K562 (cell line): Measurements from ENCODE around the gene PRDX1. TPM values are rescaled to one million over a fixed set of nuclear protein-coding genes. Genes with fewer than 3 reads are reported as not detected.
A peak's percentile ranks its signal among the peaks of the same experiment; 100 is the strongest.

Experiments
- L3MBTL2 ChIP-seq: fragments of 450-650 bp; IDR thresholded peaks from 2 replicates; pipeline ENCODE4 v1.6.1; 2016; ENCODE audit warnings: mild to moderate bottlenecking, moderate library complexity
- MCM5 ChIP-seq: fragments of 450-650 bp; IDR thresholded peaks from 2 replicates; pipeline ENCODE4 v1.6.1; 2016; ENCODE audit warnings: low read depth
- MYC ChIP-seq, 2 experiments: fragments of 250-450 bp in 1 of 2; sonication (Bioruptor Pico) in 1 of 2; IDR thresholded peaks; 2 replicates each; pipeline versions ENCODE4 v1.5.1 to v1.6.1; 2012 to 2021; ENCODE audit warnings: low read depth in 2 of 2, borderline replicate concordance in 1 of 2, improper control_type of control experiment in 1 of 2, low read length in 1 of 2, mild to moderate bottlenecking in 1 of 2, moderate library complexity in 1 of 2
- polyA plus RNA-seq, 8 experiments: library from polyadenylated mRNA; depleted of rRNA in 4 of 8; stranded (reverse) in 5 of 8; unstranded in 3 of 8; fragments of >200 nt; fragmentation: Nextera tagmentation in 2 of 8; fragmentation: Illumina TruSeq in 1 of 8; extraction: Ambion mirVana in 2 of 8; extraction: Trizol in 1 of 8; gene quantifications; 2 replicates each; pipeline versions ENCODE4 v1.2.1 to v1.2.3, GENCODE V29; 2011 to 2014; ENCODE audit warnings: inconsistent platforms in 1 of 8, missing spikeins in 1 of 8
- total RNA-seq, 7 experiments: library from RNA; depleted of rRNA in 6 of 7; stranded (reverse); fragments of >200 nt in 6 of 7; fragmentation: Illumina TruSeq in 2 of 7; extraction: Trizol in 2 of 7; gene quantifications; 2 replicates each; pipeline versions ENCODE4 v1.2.1 to v1.2.3, GENCODE V29; 2011 to 2021; ENCODE audit warnings: low replicate concordance in 1 of 7
- TF ChIP-seq, protein P1 (sequence below): fragments of 450-650 bp; IDR thresholded peaks from 2 replicates; pipeline ENCODE4 v1.6.1; 2016; ENCODE audit warnings: mild to moderate bottlenecking, moderate library complexity
- TF ChIP-seq, protein P2 (sequence below): fragments of 450-650 bp; IDR thresholded peaks from 2 replicates; pipeline ENCODE4 v1.6.1; 2016; ENCODE audit warnings: borderline replicate concordance
- TF ChIP-seq, protein P3 (sequence below): IDR thresholded peaks from 2 replicates; pipeline ENCODE4 v1.6.1; 2016; ENCODE audit warnings: missing genetic modification characterization, missing compliant biosample characterization
- TF ChIP-seq, protein P4 (sequence below), 2 experiments: fragments of 450-650 bp in 1 of 2; IDR thresholded peaks; 2 replicates each; pipeline ENCODE4 v1.6.1; 2011 to 2017; ENCODE audit warnings: low read depth in 2 of 2, antibody characterized with exemption in 1 of 2, borderline replicate concordance in 1 of 2, low read length in 1 of 2, mild to moderate bottlenecking in 1 of 2, mixed read lengths in 1 of 2; ENCODE audit not compliant: control insufficient read depth in 1 of 2

Gene PRDX1
- total and polyA plus RNA-seq, 9 of the 15 experiments (the other 6 are each of a cell fraction or from before 2014, with no cell fraction given) = 748 to 2,388 (median 1,045) TPM

DNA sequence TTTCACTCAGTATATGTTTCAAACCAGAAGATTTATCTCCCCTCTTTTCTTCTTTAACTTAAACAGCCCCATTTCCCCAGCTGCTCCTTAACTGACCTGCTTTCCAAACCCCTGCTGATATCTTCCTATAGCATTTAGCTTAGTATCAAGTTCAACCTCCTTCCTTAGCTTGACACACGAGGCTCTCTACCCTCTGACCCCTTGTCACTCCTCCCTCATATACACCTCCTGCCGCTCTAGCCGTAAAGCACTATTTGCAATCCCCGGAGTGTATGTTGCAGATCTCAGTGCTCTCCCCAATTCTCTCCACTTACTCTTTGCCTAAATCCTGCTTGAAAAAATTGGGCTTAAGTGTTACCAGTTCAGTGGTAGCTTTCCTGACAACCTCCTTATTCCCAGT is 15.2 kb upstream of the PRDX1 start (continued):
- TF ChIP-seq, protein P1, sequence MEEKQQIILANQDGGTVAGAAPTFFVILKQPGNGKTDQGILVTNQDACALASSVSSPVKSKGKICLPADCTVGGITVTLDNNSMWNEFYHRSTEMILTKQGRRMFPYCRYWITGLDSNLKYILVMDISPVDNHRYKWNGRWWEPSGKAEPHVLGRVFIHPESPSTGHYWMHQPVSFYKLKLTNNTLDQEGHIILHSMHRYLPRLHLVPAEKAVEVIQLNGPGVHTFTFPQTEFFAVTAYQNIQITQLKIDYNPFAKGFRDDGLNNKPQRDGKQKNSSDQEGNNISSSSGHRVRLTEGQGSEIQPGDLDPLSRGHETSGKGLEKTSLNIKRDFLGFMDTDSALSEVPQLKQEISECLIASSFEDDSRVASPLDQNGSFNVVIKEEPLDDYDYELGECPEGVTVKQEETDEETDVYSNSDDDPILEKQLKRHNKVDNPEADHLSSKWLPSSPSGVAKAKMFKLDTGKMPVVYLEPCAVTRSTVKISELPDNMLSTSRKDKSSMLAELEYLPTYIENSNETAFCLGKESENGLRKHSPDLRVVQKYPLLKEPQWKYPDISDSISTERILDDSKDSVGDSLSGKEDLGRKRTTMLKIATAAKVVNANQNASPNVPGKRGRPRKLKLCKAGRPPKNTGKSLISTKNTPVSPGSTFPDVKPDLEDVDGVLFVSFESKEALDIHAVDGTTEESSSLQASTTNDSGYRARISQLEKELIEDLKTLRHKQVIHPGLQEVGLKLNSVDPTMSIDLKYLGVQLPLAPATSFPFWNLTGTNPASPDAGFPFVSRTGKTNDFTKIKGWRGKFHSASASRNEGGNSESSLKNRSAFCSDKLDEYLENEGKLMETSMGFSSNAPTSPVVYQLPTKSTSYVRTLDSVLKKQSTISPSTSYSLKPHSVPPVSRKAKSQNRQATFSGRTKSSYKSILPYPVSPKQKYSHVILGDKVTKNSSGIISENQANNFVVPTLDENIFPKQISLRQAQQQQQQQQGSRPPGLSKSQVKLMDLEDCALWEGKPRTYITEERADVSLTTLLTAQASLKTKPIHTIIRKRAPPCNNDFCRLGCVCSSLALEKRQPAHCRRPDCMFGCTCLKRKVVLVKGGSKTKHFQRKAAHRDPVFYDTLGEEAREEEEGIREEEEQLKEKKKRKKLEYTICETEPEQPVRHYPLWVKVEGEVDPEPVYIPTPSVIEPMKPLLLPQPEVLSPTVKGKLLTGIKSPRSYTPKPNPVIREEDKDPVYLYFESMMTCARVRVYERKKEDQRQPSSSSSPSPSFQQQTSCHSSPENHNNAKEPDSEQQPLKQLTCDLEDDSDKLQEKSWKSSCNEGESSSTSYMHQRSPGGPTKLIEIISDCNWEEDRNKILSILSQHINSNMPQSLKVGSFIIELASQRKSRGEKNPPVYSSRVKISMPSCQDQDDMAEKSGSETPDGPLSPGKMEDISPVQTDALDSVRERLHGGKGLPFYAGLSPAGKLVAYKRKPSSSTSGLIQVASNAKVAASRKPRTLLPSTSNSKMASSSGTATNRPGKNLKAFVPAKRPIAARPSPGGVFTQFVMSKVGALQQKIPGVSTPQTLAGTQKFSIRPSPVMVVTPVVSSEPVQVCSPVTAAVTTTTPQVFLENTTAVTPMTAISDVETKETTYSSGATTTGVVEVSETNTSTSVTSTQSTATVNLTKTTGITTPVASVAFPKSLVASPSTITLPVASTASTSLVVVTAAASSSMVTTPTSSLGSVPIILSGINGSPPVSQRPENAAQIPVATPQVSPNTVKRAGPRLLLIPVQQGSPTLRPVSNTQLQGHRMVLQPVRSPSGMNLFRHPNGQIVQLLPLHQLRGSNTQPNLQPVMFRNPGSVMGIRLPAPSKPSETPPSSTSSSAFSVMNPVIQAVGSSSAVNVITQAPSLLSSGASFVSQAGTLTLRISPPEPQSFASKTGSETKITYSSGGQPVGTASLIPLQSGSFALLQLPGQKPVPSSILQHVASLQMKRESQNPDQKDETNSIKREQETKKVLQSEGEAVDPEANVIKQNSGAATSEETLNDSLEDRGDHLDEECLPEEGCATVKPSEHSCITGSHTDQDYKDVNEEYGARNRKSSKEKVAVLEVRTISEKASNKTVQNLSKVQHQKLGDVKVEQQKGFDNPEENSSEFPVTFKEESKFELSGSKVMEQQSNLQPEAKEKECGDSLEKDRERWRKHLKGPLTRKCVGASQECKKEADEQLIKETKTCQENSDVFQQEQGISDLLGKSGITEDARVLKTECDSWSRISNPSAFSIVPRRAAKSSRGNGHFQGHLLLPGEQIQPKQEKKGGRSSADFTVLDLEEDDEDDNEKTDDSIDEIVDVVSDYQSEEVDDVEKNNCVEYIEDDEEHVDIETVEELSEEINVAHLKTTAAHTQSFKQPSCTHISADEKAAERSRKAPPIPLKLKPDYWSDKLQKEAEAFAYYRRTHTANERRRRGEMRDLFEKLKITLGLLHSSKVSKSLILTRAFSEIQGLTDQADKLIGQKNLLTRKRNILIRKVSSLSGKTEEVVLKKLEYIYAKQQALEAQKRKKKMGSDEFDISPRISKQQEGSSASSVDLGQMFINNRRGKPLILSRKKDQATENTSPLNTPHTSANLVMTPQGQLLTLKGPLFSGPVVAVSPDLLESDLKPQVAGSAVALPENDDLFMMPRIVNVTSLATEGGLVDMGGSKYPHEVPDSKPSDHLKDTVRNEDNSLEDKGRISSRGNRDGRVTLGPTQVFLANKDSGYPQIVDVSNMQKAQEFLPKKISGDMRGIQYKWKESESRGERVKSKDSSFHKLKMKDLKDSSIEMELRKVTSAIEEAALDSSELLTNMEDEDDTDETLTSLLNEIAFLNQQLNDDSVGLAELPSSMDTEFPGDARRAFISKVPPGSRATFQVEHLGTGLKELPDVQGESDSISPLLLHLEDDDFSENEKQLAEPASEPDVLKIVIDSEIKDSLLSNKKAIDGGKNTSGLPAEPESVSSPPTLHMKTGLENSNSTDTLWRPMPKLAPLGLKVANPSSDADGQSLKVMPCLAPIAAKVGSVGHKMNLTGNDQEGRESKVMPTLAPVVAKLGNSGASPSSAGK = peak; percentile 46
- TF ChIP-seq L3MBTL2 = peak; percentile 45; the same call in 1 of the 2 replicates
- no peak for TF ChIP-seq MCM5
- TF ChIP-seq, protein P2, sequence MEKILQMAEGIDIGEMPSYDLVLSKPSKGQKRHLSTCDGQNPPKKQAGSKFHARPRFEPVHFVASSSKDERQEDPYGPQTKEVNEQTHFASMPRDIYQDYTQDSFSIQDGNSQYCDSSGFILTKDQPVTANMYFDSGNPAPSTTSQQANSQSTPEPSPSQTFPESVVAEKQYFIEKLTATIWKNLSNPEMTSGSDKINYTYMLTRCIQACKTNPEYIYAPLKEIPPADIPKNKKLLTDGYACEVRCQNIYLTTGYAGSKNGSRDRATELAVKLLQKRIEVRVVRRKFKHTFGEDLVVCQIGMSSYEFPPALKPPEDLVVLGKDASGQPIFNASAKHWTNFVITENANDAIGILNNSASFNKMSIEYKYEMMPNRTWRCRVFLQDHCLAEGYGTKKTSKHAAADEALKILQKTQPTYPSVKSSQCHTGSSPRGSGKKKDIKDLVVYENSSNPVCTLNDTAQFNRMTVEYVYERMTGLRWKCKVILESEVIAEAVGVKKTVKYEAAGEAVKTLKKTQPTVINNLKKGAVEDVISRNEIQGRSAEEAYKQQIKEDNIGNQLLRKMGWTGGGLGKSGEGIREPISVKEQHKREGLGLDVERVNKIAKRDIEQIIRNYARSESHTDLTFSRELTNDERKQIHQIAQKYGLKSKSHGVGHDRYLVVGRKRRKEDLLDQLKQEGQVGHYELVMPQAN = no peak
- TF ChIP-seq MYC (IDR thresholded peaks at IDR 0.05; ENCODE audit: low read depth, low read length) = 0 out of 2 replicates have a peak, but pooled peaks have one; percentile 10
- no peak for TF ChIP-seq MYC (CRISPR knock-in tag; IDR thresholded peaks at IDR 0.05; ENCODE audit: borderline replicate concordance, low read depth)
- TF ChIP-seq, protein P3, sequence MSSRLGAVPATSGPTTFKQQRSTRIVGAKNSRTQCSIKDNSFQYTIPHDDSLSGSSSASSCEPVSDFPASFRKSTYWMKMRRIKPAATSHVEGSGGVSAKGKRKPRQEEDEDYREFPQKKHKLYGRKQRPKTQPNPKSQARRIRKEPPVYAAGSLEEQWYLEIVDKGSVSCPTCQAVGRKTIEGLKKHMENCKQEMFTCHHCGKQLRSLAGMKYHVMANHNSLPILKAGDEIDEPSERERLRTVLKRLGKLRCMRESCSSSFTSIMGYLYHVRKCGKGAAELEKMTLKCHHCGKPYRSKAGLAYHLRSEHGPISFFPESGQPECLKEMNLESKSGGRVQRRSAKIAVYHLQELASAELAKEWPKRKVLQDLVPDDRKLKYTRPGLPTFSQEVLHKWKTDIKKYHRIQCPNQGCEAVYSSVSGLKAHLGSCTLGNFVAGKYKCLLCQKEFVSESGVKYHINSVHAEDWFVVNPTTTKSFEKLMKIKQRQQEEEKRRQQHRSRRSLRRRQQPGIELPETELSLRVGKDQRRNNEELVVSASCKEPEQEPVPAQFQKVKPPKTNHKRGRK (tag) = peak; percentile 31; the same call in 1 of the 2 replicates
- TF ChIP-seq, protein P4, sequence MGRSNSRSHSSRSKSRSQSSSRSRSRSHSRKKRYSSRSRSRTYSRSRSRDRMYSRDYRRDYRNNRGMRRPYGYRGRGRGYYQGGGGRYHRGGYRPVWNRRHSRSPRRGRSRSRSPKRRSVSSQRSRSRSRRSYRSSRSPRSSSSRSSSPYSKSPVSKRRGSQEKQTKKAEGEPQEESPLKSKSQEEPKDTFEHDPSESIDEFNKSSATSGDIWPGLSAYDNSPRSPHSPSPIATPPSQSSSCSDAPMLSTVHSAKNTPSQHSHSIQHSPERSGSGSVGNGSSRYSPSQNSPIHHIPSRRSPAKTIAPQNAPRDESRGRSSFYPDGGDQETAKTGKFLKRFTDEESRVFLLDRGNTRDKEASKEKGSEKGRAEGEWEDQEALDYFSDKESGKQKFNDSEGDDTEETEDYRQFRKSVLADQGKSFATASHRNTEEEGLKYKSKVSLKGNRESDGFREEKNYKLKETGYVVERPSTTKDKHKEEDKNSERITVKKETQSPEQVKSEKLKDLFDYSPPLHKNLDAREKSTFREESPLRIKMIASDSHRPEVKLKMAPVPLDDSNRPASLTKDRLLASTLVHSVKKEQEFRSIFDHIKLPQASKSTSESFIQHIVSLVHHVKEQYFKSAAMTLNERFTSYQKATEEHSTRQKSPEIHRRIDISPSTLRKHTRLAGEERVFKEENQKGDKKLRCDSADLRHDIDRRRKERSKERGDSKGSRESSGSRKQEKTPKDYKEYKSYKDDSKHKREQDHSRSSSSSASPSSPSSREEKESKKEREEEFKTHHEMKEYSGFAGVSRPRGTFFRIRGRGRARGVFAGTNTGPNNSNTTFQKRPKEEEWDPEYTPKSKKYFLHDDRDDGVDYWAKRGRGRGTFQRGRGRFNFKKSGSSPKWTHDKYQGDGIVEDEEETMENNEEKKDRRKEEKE (IDR thresholded peaks at IDR 0.05; ENCODE audit: borderline replicate concordance in 1 of 2, control insufficient read depth in 1 of 2, low read depth in 2 of 2, low read length in 1 of 2) = no peak
